Fibroblast of peridontal ligament (primary cell): ENCODE data around the gene ACTR1B.
"Not testable (repeated sequence)": the region's sequence is repeated elsewhere in the genome, so short reads cannot be mapped to it uniquely, and the experiment has no call there.

Experiments
- DNase-seq: peaks from one replicate; pipeline ENCODE4 v3.0.0-alpha.2; 2010; ENCODE audit errors: extremely low read depth

The ACTR1B gene

GRCh38 chr2:97615746-97616145 lies 48.1 kb downstream of the ACTR1B start:
- DNase-seq: not testable (repeated sequence)

GRCh38 chr2:97611895-97612294 lies 51.9 kb downstream of the ACTR1B start:
- DNase-seq: not testable (repeated sequence)

- not testable (repeated sequence) for DNase-seq
These were observed 55.1 kb downstream of the ACTR1B start for GRCh38 chr2:97608745-97609144.
